HG03571 (cell line): ENCODE results near the gene CBR1.
"Not testable (repeated sequence)": the region's sequence is repeated elsewhere in the genome, so short reads cannot be mapped to it uniquely, and the experiment has no call there.

Experiments used
- ATAC-seq: cut with Tn5 transposase; IDR thresholded peaks from one replicate; pipeline ENCODE4 v1.9.1; 2021; ENCODE audit not compliant: unreplicated experiment

The CBR1 gene

DNA sequence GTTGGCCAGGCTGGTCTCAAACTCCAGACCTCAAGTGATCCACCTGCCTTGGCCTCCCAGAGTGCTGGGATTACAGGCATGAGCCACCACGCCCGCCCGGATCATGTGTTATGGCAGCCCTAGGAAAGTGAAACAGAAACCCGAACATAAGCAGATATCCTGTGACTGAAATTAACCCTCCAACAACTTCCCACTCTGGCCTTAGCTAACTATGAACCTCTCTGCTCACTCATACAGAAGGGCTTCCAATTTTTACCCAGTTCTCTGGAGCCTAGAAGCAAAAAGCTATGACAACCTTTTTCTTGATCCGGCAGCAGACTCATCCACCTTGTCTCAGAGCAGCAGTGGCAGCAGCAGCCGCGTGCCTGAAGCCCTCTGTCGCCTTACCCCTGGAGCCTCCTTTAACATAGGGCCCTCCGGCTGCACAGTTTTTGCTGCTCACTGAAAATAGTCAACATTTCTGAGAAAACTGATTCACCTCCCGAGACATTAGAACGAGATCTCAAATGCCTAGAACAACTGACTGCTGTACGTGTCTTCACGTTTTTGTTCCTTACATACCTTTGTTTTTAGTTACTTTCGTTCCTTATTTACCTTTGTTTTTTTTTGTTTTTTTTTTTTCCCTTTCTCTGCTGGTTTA, 9.3 kb downstream of the CBR1 start:
- ATAC-seq, result no peak

DNA sequence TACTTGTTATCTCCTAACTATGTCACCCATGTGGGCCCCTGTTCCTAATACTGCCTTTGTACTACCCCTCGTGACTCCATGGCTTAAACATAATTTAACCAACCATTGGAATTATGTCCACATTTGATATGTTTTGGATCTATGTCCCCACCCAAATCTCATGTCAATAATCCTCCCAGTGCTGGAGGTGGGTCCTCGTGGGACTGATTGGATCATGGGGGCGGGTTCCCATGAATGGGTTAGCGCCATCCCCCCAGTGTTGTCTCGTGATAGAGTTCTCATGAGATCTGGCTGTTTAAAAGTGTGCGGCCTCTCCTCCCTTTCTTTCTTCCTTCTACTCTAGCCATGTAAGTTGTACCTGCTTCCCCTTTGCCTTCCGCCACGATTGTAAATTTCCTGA, 9.8 kb downstream of the CBR1 start:
- ATAC-seq, result no peak

DNA sequence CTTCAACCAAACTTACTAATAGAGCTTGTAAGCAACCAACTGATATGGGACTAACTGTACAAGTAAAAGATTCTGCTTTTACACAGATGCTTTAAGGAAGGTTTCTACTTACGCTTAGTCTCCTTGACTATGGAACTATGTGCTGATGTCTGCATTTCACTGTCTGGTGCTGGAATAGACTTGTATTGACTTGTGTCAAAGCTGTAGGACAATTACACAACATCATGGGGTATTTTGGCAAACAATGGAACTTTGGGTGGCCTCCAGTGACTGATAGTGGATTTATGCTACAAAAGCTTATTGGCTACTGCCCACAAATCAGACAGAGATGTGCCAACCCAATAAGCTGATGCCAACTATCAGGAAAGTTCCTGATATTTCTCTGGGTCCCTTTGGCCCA, 10.6 kb downstream of the CBR1 start:
- no peak for ATAC-seq

DNA sequence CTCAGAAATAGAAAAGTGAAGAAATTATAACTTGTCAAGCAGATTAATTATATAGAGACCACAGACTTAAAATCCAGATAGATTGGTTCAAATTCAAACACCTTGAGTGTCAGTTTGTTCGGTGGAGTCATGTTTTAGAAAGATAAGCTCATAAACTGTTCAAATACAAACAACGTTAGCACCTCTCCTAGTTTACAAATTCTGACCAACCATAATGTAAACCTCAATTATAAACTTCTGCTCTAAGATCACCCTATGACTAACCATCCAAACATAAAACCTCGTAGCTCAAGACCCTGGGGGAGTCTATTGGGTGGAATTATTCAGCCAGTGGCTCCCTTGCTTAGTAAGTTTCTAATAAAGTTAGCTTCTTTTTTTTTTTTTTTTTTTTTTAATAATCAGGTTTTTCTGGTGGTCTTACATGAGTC, 12.4 kb downstream of the CBR1 start:
- no peak for ATAC-seq

DNA sequence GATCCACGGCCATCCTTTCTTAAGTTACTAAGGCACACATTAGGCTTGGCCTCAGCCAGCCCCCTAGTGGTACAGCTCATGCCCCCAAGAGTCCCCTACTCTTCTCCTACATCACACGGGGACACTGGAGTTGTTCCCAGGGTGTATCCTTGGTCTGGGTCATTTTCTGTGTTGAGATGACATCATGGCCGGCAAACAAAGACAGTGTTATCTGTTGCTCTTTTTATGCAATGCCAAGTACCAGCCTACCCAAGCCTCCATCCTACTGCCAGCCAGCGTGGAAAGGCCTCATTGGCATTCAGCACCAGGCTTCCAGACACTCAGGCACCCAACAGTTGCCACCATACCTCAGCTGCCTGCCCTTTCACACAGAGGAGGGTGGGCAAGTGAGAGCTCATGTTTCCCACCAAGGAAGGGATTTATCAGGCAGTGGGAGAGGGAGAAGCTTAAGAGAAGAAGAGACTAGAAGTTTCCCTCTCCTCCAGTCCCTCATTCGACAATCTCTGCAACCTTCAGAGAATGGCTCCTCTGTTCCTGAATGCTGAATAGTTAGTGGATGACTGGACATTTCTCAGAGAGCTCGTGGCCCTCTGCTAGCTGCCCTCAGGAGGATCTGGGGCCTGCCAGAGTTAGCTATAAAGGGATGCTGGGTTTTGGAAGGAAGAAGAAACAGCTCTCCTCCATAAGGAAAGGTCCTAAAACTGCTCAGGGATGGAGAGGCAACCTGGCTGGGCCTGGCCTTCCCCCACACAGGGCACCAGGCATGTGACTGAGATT, 17.7 kb downstream of the CBR1 start:
- ATAC-seq, result no peak

DNA sequence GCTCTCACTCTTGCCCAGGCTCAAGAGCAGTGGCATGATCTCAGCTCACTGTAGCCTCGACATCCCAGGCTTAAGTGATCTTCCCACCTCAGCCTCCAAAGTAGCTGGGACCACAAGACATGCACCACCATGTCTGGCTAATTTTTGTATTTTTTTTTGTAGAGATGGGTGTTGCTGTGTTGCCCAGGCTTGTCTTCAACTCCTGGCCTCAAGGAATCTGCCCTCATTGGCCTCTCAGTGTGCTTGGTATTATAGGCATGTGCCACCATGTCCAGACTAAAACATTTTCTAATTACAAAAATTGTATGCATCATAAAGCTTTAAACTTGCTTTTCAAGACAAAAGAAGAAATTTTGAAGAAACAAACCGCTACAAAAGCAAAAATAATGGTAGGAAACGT, 20.1 kb downstream of the CBR1 start:
- ATAC-seq, result no peak

DNA sequence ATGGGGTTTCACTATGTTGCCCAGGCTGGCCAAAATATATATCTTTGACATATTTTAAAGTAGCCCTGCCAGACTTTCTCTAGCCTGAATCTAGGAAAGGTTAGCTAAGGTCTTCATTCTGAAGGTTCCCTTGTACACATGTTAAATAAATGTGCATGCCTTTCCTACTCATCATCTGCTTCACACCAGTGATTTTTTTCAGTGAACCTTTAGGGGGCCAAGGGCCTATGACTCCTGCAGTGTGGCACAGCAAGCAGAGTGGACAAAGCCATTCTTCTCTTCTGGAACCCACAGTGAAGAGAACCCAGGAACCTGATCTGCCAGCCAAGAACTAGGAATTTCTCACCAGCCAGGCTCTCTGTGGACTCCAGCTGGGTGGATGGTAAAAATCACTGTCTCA, 22.9 kb downstream of the CBR1 start:
- no peak for ATAC-seq

DNA sequence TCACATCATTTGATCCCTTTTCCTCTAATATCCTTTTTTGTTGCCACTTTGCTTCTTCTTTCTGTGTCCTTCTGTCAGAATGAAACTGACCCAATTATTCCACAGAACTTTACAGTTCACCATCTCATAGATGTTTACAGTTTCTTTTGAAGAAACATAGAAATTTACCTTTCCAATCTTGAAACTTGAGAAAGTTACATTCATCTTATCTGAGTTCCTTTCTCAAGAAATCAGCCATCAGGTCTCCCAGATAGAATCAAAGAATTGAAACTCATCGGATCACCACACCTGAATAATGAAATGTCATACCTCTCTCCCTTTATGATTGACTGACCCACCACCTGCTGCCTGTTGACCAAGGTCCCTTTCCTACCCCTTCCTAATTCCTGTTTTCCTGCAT, 23.7 kb downstream of the CBR1 start:
- ATAC-seq, result no peak

DNA sequence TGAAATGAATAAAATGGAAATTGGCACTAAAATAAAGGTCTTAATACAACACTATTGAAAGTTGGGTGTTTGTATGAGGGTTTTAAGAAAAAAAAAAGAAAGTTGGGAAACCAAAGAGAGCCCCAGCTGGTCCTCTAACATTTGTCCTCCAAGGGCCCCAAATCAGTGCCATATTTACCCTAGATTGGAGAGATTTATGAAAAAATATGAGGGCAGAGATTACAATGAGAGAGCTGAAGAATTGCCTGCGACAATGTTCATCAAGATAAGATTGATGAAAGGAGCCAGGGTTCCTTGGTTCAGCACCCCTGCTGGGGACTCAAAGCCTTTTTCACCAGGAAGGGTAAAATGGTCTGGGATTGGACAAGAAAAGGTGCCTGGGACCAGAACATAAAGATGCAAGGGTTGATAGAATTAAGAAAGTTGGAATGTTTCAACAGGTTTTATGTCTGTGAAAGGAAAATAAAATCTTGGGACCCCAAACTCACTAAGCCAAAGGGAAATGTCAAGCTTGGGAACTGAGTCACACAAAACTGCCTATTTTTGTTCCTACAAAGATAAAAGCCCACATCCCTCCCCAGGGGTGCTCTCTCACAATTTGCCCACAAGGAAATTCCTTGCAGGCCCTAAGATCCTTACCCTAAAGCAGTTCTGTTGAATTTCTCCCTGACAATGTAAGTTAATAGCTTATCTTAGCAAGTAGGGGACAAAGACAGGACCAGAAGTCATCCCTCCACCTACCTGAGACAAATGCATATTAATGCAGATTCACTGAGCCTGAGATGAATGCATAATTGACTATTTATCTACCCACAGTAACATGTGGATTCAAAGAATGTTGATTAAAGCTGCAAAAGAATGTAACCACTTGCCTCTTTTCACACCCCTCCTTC, 26.8 kb downstream of the CBR1 start:
- no peak for ATAC-seq

DNA sequence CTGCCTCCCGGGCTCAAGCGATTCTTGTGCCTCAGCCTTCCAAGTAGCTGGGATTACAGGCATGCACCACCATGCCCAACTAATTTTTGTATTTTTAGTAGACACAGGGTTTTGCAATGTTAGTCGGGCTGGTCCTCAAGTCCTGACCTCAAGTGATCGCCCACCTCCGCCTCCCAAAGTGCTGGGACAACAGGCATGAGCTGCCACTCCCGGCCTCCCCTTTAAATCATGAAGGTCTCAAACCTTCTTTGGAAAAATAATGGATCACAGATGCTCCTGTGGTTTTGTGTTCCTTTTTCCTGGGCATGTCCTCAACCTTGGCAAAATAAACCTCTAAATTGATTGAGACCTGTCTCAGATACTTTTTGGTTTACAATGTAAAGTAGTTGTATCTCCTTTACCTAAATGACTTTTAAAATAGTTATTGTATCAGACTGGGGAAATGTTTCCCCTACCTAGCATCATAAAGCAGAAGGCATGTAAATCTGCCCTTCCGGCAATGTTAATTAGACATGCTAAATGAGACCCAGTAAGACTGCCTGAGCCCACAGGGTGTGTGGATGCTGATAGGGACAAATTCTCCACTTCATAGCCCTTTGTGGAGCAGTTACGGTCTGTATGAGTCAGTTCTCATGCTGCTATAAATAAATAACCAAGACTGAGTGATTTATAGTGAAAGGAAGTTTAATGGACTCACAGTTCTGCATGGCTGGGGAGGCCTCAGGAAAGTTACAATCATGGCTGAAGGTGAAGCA, 27.8 kb downstream of the CBR1 start:
- ATAC-seq, result no peak

DNA sequence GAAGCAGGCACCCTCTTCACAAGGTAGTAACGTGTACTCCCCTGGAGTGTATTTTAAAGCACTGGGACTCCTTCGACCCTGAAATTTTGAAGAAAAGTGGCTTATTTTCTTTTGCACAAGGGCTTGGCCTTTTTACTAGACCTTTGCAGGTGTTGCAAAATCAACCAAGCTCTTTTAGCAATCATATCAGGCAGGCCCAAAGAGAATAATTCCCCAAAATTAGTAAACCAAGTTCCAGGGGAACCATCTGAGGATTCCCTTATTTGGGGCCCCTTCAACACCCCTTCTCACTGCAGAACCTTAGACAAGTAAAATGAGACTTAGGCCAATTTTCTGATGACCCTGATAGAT, 28.3 kb downstream of the CBR1 start:
- no peak for ATAC-seq

DNA sequence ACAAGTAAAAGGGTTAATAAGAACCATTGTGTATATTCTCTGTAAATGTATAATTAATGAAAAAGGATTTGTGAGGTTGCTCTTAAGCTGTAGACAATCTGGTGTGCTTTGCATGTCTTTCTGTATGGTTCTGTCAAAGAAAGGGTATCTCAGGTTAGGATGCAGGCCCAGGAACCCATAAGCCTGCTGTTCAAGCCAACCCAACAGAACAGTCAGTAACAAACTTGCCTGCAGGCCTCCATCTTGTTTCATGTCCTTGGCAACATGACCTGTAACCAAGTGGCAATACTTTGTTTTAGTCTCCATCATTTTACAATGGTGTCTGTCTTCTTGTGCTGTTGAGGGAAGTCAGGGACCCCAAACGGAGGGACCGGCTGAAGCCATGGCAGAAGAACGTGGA, 29.2 kb downstream of the CBR1 start:
- ATAC-seq, result no peak

DNA sequence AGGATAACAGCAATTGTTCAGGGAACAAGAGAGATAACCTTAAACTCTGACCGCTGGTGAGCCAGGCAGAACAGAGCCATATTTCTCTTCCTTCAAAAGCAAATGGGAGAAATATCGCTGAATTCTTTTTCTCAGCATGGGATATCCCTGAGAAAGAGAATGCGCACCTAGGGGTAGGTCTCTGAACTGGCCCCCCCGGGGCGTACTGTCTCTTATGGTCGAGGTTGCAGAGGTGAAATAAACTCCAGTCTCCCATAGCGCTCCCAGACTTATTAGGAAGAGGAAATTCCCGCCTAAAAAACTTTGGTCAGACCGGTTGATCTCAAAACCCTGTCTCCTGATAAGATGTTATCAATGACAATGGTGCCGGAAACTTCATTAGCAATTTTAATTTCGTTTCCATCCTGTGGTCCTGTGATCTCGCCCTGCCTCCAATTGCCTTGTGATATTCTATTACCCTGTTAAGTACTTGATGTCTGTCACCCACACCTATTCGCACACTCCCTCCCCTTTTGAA, 29.9 kb downstream of the CBR1 start:
- ATAC-seq, result not testable (repeated sequence)

DNA sequence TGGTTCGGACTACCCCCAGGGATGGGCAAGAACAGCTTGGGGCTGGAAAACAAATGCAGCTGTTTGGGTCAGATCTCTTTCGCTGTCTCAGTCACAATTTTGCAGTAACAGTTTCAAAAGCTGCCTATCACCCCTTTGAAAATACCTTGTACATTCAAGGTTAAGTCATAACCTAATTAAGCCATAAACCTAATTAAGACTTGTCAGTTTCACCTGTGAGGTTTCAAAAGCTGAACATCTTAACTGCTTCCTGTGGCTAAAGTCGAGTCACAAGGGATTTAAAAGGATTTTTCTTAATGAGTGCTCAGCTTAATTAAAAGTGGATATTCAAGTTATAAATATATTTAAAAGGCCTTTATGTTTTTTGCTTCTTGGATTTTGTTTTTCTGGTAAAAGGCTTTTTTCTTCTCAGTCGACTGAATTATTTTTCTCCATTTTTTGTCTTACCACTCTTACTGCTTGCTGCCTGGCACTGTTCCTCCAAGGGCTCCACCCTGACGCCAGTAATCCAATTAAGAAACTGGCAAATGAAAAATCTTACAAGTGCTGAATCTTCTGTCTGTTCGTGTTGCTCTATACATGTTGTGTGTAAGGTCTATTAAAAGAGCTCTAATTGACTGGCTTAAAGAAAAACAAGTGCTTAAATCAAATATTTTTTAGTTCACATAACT, 31.3 kb downstream of the CBR1 start:
- ATAC-seq, result no peak

DNA sequence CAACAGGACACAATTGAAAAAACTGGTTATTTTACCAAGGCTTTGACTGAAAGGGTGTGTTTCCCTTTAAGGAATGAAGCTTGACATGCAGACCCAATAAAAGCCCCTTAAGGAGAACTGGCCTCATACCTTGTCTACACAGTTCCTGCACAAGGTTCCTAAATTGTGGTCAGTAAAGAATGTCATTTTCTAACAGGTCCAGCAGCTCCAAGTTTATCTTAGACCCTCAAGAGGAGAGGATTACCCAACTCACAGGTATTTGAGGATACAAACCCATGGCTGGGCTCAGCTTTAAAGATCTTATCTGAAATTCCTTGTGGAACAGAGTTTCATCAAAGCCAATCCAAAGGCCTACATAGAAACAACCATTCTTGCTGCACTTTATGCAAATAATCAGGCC, 33.6 kb downstream of the CBR1 start:
- no peak for ATAC-seq

DNA sequence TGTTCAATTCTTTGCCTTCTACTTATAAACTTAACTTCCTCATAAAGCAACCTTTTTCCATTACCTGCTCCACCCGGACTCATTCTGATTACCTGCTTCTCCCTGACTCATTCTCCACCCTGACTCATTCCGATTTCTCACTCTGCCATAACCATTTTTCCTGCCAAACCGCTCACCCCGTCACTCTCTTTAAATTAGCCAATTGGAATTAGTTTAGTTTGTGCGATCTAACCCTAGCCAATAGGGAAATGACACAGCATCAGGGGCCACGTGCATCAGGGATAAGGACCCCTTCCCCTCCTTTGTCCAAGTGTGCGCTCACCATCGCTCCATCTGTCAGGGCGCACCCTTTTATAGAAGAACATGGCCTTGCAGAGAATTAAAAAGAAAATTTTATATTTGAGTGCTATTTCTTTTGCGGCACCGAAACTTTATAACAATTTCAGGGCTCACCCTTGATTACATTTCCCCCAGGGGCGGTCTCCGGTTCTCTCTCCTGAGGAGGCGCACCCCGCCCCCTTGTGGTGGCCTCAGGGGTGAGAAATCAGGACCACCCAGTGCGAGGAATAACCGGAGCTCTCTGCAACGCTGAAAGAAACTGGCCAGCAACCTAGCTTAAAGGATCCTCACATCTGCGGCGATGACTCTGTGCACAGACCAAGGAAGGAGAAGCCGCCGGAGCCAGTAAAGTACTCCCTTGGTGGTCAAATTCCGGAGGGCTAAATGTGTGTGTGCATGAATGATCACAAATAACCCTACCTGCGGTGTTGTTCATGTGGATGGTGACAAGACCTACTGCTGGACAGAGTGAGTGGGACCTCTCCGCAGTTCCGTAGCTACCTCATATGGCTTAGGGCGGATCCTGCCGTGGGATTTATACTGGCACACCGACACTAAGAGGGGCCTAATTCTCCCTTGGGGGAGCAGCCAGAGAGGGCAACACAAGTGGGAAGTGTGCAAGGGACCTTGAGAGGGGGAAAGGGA, 34.8 kb downstream of the CBR1 start:
- no peak for ATAC-seq

DNA sequence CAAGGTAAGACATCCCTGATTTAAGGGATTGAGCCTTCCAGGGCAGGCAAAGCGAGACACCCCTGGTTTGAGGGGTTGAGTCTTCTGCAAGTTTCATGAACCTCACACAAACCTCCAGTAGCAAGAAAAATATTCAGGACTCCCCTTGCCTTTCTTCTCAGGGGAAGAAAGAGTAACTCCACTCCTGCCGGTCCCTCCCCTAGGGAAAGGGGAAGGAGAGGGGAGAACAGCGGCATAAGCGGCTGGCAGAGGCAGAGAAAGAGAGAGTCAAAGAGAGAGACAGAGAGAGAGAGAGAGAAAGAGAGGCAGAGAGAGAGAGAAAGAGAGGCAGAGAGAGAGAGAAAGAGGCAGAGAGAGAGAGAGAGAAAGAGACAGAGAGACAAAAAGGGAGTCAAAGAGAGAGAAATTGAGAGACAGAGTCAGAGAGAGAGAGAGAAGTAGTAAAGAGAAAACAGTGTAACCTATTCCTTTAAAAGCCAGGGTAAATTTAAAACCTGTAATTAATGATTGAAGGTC, 35.6 kb downstream of the CBR1 start:
- ATAC-seq, result no peak

DNA sequence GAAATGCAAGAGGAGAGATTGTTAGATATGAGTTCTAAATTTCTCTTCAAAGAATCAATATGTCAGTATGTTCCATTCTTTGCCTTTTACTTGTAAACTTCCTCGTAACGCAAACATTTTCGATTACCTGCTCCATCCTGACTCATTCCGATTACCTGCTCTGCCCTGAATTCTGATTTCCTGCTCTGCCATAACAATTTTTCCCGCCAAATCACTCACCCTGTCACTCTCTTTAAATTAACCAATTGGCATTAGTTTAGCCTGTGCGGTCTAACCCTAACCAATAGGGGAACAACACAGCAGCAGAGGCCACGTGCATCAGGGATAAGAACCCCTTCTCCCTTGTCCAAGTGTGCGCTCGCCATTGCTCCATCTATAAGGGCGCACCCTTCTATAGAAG, 40.0 kb downstream of the CBR1 start:
- no peak for ATAC-seq

DNA sequence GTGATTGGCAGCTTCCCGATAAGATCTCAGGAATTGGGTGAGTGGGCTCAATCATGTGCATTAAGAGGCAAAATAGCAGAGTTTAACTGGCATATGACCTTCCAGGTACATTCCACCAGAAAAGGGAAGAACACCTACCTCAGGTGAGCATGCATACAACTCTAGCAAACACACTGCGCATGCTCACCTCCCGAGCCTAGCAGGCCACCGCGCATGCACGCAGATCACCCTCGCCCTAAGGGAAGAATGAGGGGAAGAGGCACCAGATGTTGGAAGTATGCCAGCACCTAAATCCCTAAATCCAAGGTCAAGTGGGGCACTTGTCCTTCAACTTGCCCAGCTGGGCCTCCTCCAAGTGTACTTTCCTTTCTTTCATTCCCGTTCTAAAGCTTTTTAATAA, 41.4 kb downstream of the CBR1 start:
- no peak for ATAC-seq
